GM10248 (cell line): Measurements from ENCODE around the gene KRT78.
"Not testable (repeated sequence)": the region's sequence is repeated elsewhere in the genome, so short reads cannot be mapped to it uniquely, and the experiment has no call there.

ENCODE experiments used
- CTCF ChIA-PET: fragments of 300-600 bp; sonication (Branson Sonifier 250); formaldehyde crosslinking; extraction: SDS; loops from one replicate; lab custom pipeline; 2021; ENCODE audit warnings: antibody characterized with exemption; lab: Yijun Ruan, JAX
- POLR2A ChIA-PET: fragments of 350-650 bp; sonication (Branson Sonifier 250); formaldehyde crosslinking; extraction: SDS; loops from one replicate; lab custom pipeline; 2020; ENCODE audit warnings: antibody characterized with exemption; lab: Yijun Ruan, JAX
- DNase-seq: peaks from one replicate; pipeline ENCODE4 v3.0.0; 2012; ENCODE audit errors: extremely low spot score
- CTCF ChIP-seq: IDR thresholded peaks from 2 replicates; pipeline ENCODE4 v1.5.1; 2012; ENCODE audit warnings: mild to moderate bottlenecking, low read depth; ENCODE audit errors: extremely low read depth, missing control alignments, control extremely low read depth

KRT78 gene

DNA sequence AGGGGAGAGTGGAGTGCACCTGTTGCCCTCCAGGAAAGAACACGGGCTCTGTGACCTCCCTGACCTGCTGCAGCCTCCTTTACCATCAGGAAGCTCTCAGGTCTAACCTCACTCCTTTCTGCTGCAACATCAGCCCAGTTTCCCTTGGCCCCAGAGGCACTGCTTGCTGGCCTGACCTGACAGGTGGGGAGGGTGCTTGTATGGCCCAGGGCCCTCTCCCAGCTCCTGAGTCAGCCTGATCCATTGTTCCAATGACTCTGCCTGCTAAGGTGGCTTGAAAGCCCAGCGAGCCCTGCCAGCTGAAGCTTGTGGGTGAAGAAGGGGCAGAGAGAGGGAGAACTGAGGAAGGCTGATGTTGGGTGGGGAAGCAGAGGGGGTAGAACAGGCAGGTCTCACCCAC lies 13.2 kb upstream of the KRT78 start:
- DNase-seq: no peak
- POLR2A ChIA-PET: no interaction called here
- CTCF ChIA-PET: interaction anchor here (1.0 to 2.0 kb wide), 3 partner anchors 9 to 23 kb away, joined by 4 to 7 read pairs (median 7); no protein-coding TSS in a partner anchor
- no peak for TF ChIP-seq CTCF

- TF ChIP-seq CTCF: no peak
Measured at GRCh38 chr12:52861511-52861910, 12.7 kb upstream of the KRT78 start.

DNA sequence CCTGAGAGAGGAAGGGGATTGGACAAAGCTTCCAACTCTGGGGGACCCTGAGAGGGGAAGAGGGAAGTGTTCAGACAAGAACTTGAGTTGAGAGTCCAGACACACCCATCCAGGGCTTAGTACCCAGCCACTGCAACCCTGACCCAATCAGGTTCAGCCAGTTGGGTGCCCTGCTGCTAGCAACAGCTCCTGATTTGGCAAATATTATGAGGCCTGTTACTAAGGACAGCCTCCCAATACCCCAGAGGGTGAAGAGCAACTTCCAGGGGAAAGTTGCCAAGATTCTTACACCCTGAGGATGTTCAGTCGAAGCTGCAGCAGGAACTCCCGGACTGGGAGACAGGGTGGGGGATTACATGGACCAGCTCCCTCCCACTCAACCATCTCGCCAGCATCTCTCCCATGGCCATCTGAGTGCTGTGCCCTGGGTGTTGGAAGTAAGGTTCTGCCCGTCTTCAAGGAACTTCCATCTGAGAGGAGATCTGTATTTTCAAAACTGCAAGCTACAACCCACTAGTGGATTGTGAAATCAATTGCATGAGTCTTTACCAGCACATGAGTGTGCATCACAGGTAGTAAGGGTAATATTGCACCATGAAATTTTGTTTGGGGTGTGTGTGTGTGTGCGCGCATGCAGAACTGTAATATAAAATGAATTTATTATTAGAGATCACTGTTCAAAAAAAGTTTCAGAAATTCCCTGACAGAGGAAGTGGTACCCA lies 11.5 kb upstream of the KRT78 start:
- ChIA-PET CTCF (interaction anchor here (0.8 to 2.0 kb wide), 3 partner anchors 10 to 25 kb away, joined by 3 to 7 read pairs (median 6); no protein-coding TSS in a partner anchor), POLR2A (no interaction called here)
- no peak for TF ChIP-seq CTCF
- DNase-seq: no peak

More at GRCh38 chr12:52861511-52861910, 12.7 kb upstream of the KRT78 start:
- DNase-seq: no peak
- CTCF ChIA-PET: interaction anchor here (1.0 to 2.0 kb wide), 3 partner anchors 9 to 23 kb away, joined by 4 to 7 read pairs (median 7); no protein-coding TSS in a partner anchor
- POLR2A ChIA-PET: no interaction called here

DNA sequence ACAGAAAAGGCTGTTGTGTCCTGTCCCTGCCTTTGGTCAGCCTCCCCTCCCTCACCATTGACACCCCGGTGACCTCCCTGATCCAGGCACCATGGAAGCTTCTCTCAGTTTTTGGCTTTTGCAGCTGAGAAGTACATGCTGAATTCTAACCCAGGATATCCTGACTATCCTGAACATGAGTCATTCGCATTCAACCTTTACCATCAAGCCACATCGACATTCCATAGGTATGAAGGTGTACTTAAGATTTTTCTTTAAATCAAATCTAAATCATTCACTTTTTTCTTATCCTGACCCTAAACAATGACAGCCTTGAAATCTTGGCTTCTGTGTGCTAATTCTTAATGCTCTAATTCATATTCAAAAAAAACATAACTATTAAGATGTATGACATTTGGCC lies 8.7 kb upstream of the KRT78 start:
- TF ChIP-seq CTCF: no peak
- no peak for DNase-seq
- ChIA-PET CTCF (interaction anchor here (1.7 kb wide), 1 partner anchor 8 kb away, joined by 5 read pairs; no protein-coding TSS in a partner anchor), POLR2A (no interaction called here)

- TF ChIP-seq CTCF: no peak
- DNase-seq: no peak
- ChIA-PET CTCF (interaction anchor here (1.7 kb wide), 1 partner anchor 9 kb away, joined by 5 read pairs; no protein-coding TSS in a partner anchor), POLR2A (no interaction called here)
Measured at GRCh38 chr12:52856787-52857186, 8.0 kb upstream of the KRT78 start.

GRCh38 chr12:52856077-52856476 lies 7.3 kb upstream of the KRT78 start:
- DNase-seq, POLR2A ChIA-PET: not testable (repeated sequence)
- CTCF ChIA-PET: interaction anchor here (1.7 kb wide), 1 partner anchor 10 kb away, joined by 5 read pairs; no protein-coding TSS in a partner anchor

DNA sequence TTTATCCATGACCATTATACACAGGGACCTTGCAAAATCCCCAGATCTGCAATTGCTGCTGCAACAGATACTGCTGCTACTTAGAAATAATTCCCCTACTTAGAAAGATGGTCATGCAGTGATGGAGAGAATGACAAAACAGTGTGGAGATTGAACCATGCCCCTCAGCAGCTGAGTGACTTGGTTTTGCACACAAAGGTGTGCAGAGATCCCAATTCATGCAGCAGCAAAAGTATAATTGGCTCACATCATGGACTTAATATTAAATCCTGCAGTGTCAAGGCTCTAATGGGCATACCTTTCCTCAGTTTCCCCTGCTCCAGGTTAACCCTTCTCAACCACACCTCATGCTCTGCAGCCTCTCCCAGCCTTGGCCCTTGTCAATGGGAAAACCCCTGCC lies 3.0 kb upstream of the KRT78 start:
- DNase-seq: no peak
- CTCF ChIA-PET: interaction anchor here (0.9 kb wide), 1 partner anchor 33 kb away, joined by 3 read pairs; no protein-coding TSS in a partner anchor
- POLR2A ChIA-PET: no interaction called here
- no peak for TF ChIP-seq CTCF
